ENCODE measurements around the gene DNAH12. TPM values are rescaled to one million over a fixed set of nuclear protein-coding genes. Genes with fewer than 3 reads are reported as not detected.

The DNAH12 gene
- total and polyA plus RNA-seq, 2 experiments from 2014 or later: not detected

DNA sequence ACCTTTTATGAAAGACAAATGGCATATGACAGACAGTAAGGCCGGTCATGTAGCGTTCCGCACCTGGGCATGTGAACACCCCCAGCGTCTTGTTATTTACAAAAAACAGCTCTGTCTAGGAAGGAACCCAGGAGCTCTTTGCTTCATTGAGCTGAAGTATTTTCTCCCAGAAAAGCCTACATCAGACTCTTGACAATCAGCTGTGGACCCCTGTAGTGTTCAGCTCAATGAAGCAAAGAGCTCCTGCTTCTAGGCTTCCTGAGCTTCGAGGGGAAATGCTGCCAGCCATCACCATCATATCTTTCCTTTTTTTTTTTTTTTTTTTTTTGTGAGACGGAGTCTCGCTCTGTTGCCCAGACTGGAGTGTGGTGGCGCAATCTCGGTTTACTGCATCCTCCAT is 255.7 kb downstream of the DNAH12 start:
- Mint-ChIP-seq H3K36me3 (ENCODE audit: low read depth) (peaks cover 6% of the 10 kb centered on the region; the same call in 2 of the 3 replicates), H3K27me3 (ENCODE audit: insufficient read depth, low read depth, poor library complexity) (no peaks in the 10 kb centered on the region)
- no peak overlapping the region for H3K27ac ChIP-seq (ENCODE audit: low read depth)

More for the DNA sequence above, 255.7 kb downstream of the DNAH12 start:
- Histone ChIP-seq H3K9me2 (ENCODE audit: insufficient read depth) (no peaks in the 10 kb centered on the region), H3K4me3 (no peak overlapping the region), H3K27me3 (ENCODE audit: insufficient read depth) (no peaks in the 10 kb centered on the region), H4K20me1 (replicated peaks; ENCODE audit: insufficient read depth) (no peaks in the 10 kb centered on the region), H3F3A (replicated peaks; ENCODE audit: low read depth) (no peaks in the 10 kb centered on the region), H2AFZ (no peak overlapping the region), H3K36me3 (ENCODE audit: insufficient read depth) (no peaks in the 10 kb centered on the region), H3K4me2 (no peak overlapping the region), H3K4me1 (ENCODE audit: insufficient read depth) (no peaks in the 10 kb centered on the region), H3K79me2 (replicated peaks; ENCODE audit: insufficient read depth) (no peaks in the 10 kb centered on the region)
- DNase-seq (ENCODE audit: low spot score) (peak; percentile 29), ATAC-seq (no peak; the same call in 2 of the 3 replicates)
- Mint-ChIP-seq H3K27ac (no peak overlapping the region), H3K4me1 (no peaks in the 10 kb centered on the region), H3K4me3 (no peak overlapping the region), H3K9me3 (peaks cover 6% of the 10 kb centered on the region; the same call in 1 of the 3 replicates)
- TF ChIP-seq NANOG (IDR thresholded peaks at IDR 0.05; ENCODE audit: borderline replicate concordance) (no peak), CREB1 (CRISPR knock-in tag; IDR thresholded peaks at IDR 0.05; ENCODE audit: low read depth) (no peak), JUNB (IDR thresholded peaks at IDR 0.05; ENCODE audit: unreplicated experiment) (no peak), ZNF331 (CRISPR knock-in tag; IDR thresholded peaks at IDR 0.05; ENCODE audit: low read depth) (no peak), ZNF114 (CRISPR knock-in tag; IDR thresholded peaks at IDR 0.05) (no peak), POLR2AphosphoS5 (IDR thresholded peaks at IDR 0.05; ENCODE audit: low read depth) (no peak), EZH2phosphoT487 (IDR thresholded peaks at IDR 0.05; ENCODE audit: unreplicated experiment) (no peak), EZH2 (IDR thresholded peaks at IDR 0.05; ENCODE audit: low read depth, unreplicated experiment) (no peak)
- TF ChIP-seq, protein P1, sequence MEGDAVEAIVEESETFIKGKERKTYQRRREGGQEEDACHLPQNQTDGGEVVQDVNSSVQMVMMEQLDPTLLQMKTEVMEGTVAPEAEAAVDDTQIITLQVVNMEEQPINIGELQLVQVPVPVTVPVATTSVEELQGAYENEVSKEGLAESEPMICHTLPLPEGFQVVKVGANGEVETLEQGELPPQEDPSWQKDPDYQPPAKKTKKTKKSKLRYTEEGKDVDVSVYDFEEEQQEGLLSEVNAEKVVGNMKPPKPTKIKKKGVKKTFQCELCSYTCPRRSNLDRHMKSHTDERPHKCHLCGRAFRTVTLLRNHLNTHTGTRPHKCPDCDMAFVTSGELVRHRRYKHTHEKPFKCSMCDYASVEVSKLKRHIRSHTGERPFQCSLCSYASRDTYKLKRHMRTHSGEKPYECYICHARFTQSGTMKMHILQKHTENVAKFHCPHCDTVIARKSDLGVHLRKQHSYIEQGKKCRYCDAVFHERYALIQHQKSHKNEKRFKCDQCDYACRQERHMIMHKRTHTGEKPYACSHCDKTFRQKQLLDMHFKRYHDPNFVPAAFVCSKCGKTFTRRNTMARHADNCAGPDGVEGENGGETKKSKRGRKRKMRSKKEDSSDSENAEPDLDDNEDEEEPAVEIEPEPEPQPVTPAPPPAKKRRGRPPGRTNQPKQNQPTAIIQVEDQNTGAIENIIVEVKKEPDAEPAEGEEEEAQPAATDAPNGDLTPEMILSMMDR (conservative IDR thresholded peaks at IDR 0.05; ENCODE audit: low read depth in 2 of 2): no peak
- TF ChIP-seq, protein P2, sequence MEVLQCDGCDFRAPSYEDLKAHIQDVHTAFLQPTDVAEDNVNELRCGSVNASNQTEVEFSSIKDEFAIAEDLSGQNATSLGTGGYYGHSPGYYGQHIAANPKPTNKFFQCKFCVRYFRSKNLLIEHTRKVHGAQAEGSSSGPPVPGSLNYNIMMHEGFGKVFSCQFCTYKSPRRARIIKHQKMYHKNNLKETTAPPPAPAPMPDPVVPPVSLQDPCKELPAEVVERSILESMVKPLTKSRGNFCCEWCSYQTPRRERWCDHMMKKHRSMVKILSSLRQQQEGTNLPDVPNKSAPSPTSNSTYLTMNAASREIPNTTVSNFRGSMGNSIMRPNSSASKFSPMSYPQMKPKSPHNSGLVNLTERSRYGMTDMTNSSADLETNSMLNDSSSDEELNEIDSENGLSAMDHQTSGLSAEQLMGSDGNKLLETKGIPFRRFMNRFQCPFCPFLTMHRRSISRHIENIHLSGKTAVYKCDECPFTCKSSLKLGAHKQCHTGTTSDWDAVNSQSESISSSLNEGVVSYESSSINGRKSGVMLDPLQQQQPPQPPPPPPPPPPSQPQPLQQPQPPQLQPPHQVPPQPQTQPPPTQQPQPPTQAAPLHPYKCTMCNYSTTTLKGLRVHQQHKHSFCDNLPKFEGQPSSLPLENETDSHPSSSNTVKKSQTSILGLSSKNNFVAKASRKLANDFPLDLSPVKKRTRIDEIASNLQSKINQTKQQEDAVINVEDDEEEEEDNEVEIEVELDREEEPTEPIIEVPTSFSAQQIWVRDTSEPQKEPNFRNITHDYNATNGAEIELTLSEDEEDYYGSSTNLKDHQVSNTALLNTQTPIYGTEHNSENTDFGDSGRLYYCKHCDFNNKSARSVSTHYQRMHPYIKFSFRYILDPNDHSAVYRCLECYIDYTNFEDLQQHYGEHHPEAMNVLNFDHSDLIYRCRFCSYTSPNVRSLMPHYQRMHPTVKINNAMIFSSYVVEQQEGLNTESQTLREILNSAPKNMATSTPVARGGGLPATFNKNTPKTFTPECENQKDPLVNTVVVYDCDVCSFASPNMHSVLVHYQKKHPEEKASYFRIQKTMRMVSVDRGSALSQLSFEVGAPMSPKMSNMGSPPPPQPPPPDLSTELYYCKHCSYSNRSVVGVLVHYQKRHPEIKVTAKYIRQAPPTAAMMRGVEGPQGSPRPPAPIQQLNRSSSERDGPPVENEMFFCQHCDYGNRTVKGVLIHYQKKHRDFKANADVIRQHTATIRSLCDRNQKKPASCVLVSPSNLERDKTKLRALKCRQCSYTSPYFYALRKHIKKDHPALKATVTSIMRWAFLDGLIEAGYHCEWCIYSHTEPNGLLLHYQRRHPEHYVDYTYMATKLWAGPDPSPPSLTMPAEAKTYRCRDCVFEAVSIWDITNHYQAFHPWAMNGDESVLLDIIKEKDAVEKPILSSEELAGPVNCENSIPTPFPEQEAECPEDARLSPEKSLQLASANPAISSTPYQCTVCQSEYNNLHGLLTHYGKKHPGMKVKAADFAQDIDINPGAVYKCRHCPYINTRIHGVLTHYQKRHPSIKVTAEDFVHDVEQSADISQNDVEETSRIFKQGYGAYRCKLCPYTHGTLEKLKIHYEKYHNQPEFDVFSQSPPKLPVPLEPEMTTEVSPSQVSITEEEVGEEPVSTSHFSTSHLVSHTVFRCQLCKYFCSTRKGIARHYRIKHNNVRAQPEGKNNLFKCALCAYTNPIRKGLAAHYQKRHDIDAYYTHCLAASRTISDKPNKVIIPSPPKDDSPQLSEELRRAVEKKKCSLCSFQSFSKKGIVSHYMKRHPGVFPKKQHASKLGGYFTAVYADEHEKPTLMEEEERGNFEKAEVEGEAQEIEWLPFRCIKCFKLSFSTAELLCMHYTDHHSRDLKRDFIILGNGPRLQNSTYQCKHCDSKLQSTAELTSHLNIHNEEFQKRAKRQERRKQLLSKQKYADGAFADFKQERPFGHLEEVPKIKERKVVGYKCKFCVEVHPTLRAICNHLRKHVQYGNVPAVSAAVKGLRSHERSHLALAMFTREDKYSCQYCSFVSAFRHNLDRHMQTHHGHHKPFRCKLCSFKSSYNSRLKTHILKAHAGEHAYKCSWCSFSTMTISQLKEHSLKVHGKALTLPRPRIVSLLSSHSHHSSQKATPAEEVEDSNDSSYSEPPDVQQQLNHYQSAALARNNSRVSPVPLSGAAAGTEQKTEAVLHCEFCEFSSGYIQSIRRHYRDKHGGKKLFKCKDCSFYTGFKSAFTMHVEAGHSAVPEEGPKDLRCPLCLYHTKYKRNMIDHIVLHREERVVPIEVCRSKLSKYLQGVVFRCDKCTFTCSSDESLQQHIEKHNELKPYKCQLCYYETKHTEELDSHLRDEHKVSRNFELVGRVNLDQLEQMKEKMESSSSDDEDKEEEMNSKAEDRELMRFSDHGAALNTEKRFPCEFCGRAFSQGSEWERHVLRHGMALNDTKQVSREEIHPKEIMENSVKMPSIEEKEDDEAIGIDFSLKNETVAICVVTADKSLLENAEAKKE (CRISPR knock-in tag; IDR thresholded peaks at IDR 0.05): no peak
- TF ChIP-seq, protein P3, sequence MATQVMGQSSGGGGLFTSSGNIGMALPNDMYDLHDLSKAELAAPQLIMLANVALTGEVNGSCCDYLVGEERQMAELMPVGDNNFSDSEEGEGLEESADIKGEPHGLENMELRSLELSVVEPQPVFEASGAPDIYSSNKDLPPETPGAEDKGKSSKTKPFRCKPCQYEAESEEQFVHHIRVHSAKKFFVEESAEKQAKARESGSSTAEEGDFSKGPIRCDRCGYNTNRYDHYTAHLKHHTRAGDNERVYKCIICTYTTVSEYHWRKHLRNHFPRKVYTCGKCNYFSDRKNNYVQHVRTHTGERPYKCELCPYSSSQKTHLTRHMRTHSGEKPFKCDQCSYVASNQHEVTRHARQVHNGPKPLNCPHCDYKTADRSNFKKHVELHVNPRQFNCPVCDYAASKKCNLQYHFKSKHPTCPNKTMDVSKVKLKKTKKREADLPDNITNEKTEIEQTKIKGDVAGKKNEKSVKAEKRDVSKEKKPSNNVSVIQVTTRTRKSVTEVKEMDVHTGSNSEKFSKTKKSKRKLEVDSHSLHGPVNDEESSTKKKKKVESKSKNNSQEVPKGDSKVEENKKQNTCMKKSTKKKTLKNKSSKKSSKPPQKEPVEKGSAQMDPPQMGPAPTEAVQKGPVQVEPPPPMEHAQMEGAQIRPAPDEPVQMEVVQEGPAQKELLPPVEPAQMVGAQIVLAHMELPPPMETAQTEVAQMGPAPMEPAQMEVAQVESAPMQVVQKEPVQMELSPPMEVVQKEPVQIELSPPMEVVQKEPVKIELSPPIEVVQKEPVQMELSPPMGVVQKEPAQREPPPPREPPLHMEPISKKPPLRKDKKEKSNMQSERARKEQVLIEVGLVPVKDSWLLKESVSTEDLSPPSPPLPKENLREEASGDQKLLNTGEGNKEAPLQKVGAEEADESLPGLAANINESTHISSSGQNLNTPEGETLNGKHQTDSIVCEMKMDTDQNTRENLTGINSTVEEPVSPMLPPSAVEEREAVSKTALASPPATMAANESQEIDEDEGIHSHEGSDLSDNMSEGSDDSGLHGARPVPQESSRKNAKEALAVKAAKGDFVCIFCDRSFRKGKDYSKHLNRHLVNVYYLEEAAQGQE (IDR thresholded peaks at IDR 0.05; ENCODE audit: unreplicated experiment): no peak

Measured in GM23338 (cell line).